ENCODE data around the gene PRODH2. TPM values are rescaled to one million over a fixed set of nuclear protein-coding genes. Genes with fewer than 3 reads are reported as not detected.

PRODH2 gene
- total and polyA plus RNA-seq, 2 donors (not counting 3 experiments of a cell fraction or from before 2014, with no cell fraction given) = not detected

GRCh38 chr19:35775298-35776101 is 37.1 kb downstream of the PRODH2 start, which contains the start of gene ARHGAP33:
ARHGAP33 (plus strand) TSS chr19:35775564; CDS start chr19:35775659, 95 bp downstream.
- TF ChIP-seq POLR2A (IDR thresholded peaks at IDR 0.05; ENCODE audit: low read depth, low read length) (no peak), FOS (IDR thresholded peaks at IDR 0.05; ENCODE audit: borderline replicate concordance, insufficient read depth, low read length) (no peak), POLR2AphosphoS5 (IDR thresholded peaks at IDR 0.05; ENCODE audit: insufficient read depth, low read depth, low read length) (peak; percentile 64), CTCF (IDR thresholded peaks at IDR 0.05; ENCODE audit: extremely low read depth in 1 of 2, insufficient read depth in 1 of 2, low read depth in 1 of 2, low read length in 2 of 2) (no peak)
- Histone ChIP-seq H3K36me3 (ENCODE audit: control insufficient read depth in 2 of 2, extremely low read depth in 1 of 2, insufficient read depth in 2 of 2, low read length in 2 of 2) (peaks cover 0 to 2% of the 10 kb centered on the region in 2 experiments), H4K20me1 (replicated peaks; ENCODE audit: control insufficient read depth, extremely low read depth, insufficient read depth, low read length) (no peaks in the 10 kb centered on the region), H3K9me3 (replicated peaks; ENCODE audit: control insufficient read depth, insufficient read depth, low read length) (no peaks in the 10 kb centered on the region), H2AFZ (ENCODE audit: low read depth, low read length) (peak within 1 kb of the TSS; percentile 80), H3K9me1 (replicated peaks; ENCODE audit: control insufficient read depth, extremely low read depth, insufficient read depth, low read length) (no peaks in the 10 kb centered on the region), H3K4me2 (ENCODE audit: insufficient read depth, low read length) (peak within 1 kb of the TSS; percentile 72), H3K79me2 (ENCODE audit: control insufficient read depth, insufficient read depth, low read length) (no peaks in the 10 kb centered on the region), H3K9ac (replicated peaks; ENCODE audit: extremely low read depth, insufficient read depth, low read length) (peak within 1 kb of the TSS; percentile 12), H3K27ac (ENCODE audit: insufficient read depth, low read depth, low read length) (no peak within 1 kb of the TSS), H3K4me1 (ENCODE audit: control insufficient read depth, extremely low read depth, insufficient read depth, low read length) (peaks cover 4% of the 10 kb centered on the region), H3K27me3 (ENCODE audit: control insufficient read depth in 2 of 2, insufficient read depth in 2 of 2, low read length in 2 of 2) (no peaks in the 10 kb centered on the region), H3K4me3 (replicated peaks in 1 of 3; ENCODE audit: insufficient read depth in 1 of 3, low read depth in 1 of 3, low read length in 3 of 3) (peak within 1 kb of the TSS; percentile 46 to 63 (median 57))
- DNase-seq (ENCODE audit: low read depth, low spot score) (peak; percentile 97), FAIRE-seq (peak; percentile 98)
- BruUV-seq (replicated peaks) = no TSS peak
- intact Hi-C loops (cut with micrococcal nuclease) = loop anchor here (1.0 kb wide), 2 partner anchors 17 to 156 kb away; partner anchors contain the start of gene PROSER3
- dilution Hi-C loops (cut with MboI; ENCODE audit: extremely low pct_ligation_motif_present, low sequenced_read_pairs) = no loop called here
- ChIA-PET CTCF (interaction anchor here (0.6 kb wide), 1 partner anchor 18 kb away, joined by 3 read pairs; no protein-coding TSS in a partner anchor), POLR2A (no interaction called here)

- POLR2A ChIA-PET = no interaction called here
- CTCF ChIA-PET = no interaction called here
- H3K4me3 ChIP-seq (replicated peaks in 1 of 3; ENCODE audit: insufficient read depth in 1 of 3, low read depth in 1 of 3, low read length in 3 of 3) = peak overlapping the region in 1 of 3 experiments; percentile 63
- no peaks in the 10 kb centered on the region for H3K27me3 ChIP-seq (ENCODE audit: control insufficient read depth in 2 of 2, insufficient read depth in 2 of 2, low read length in 2 of 2)
- peak overlapping the region; percentile 72 for H3K4me2 ChIP-seq (ENCODE audit: insufficient read depth, low read length)
- no peak for DNase-seq (ENCODE audit: low read depth, low spot score)
- H3K36me3 ChIP-seq (ENCODE audit: control insufficient read depth in 2 of 2, extremely low read depth in 1 of 2, insufficient read depth in 2 of 2, low read length in 2 of 2) = peaks cover 0 to 2% of the 10 kb centered on the region in 2 experiments
- TF ChIP-seq POLR2A (IDR thresholded peaks at IDR 0.05; ENCODE audit: low read depth, low read length) = no peak
- TF ChIP-seq FOS (IDR thresholded peaks at IDR 0.05; ENCODE audit: borderline replicate concordance, insufficient read depth, low read length) = no peak
- no peak for TF ChIP-seq JUN (IDR thresholded peaks at IDR 0.05; ENCODE audit: borderline replicate concordance, insufficient read depth, insufficient read length, low read depth)
- no peak for TF ChIP-seq GATA2 (IDR thresholded peaks at IDR 0.05; ENCODE audit: insufficient read depth, insufficient read length, low read depth, low read length)
- TF ChIP-seq MYC (IDR thresholded peaks at IDR 0.05; ENCODE audit: low read depth, low read length) = no peak
- TF ChIP-seq EZH2 (IDR thresholded peaks at IDR 0.05; ENCODE audit: borderline replicate concordance, low read depth, low read length, severe bottlenecking) = no peak
- TF ChIP-seq POLR2AphosphoS5 (IDR thresholded peaks at IDR 0.05; ENCODE audit: insufficient read depth, low read depth, low read length) = no peak
- TF ChIP-seq MAX (IDR thresholded peaks at IDR 0.05; ENCODE audit: insufficient read depth, insufficient read length) = no peak
- TF ChIP-seq CTCF (IDR thresholded peaks at IDR 0.05; ENCODE audit: extremely low read depth in 1 of 2, insufficient read depth in 1 of 2, low read depth in 1 of 2, low read length in 2 of 2) = no peak
- peak overlapping the region; percentile 48 for H2AFZ ChIP-seq (ENCODE audit: low read depth, low read length)
- no peak for FAIRE-seq
- no peaks in the 10 kb centered on the region for H3K9me3 ChIP-seq (replicated peaks; ENCODE audit: control insufficient read depth, insufficient read depth, low read length)
- H3K4me1 ChIP-seq (ENCODE audit: control insufficient read depth, extremely low read depth, insufficient read depth, low read length) = peaks cover 4% of the 10 kb centered on the region
- H3K9me1 ChIP-seq (replicated peaks; ENCODE audit: control insufficient read depth, extremely low read depth, insufficient read depth, low read length) = no peaks in the 10 kb centered on the region
- no peak overlapping the region for H3K9ac ChIP-seq (replicated peaks; ENCODE audit: extremely low read depth, insufficient read depth, low read length)
- no peaks in the 10 kb centered on the region for H4K20me1 ChIP-seq (replicated peaks; ENCODE audit: control insufficient read depth, extremely low read depth, insufficient read depth, low read length)
- intact Hi-C loops (cut with micrococcal nuclease) = loop anchor here (1.0 kb wide), 2 partner anchors 17 to 156 kb away; partner anchors contain the start of gene PROSER3
- no peak overlapping the region for H3K27ac ChIP-seq (ENCODE audit: insufficient read depth, low read depth, low read length)
- BruUV-seq (replicated peaks) = no TSS peak
- H3K79me2 ChIP-seq (ENCODE audit: control insufficient read depth, insufficient read depth, low read length) = no peaks in the 10 kb centered on the region
- dilution Hi-C loops (cut with MboI; ENCODE audit: extremely low pct_ligation_motif_present, low sequenced_read_pairs) = no loop called here
Observed at GRCh38 chr19:35775046-35775297, 37.7 kb downstream of the PRODH2 start.

Data from endothelial cell of umbilical vein (primary cell).